ENCODE measurements around the gene ADARB2. TPM values are rescaled to one million over a fixed set of nuclear protein-coding genes. Genes with fewer than 3 reads are reported as not detected.

Gene ADARB2
- total and polyA plus RNA-seq, 4 donors, result 0.22 to 1.3 (median 0.55) TPM

- no peaks in the 10 kb centered on the region for H3K4me1 ChIP-seq (ENCODE audit: control insufficient read depth in 5 of 5, insufficient read depth in 5 of 5, low read length in 5 of 5)
- no peak for TF ChIP-seq CTCF (IDR thresholded peaks at IDR 0.05; ENCODE audit: control extremely low read depth, extremely low read depth)
- DNase-seq, result no peak
- peaks cover 0 to 2% (median 0%) of the 10 kb centered on the region in 4 donors for H3K9me3 ChIP-seq (ENCODE audit: control insufficient read depth in 4 of 4, insufficient read depth in 3 of 4, low read length in 3 of 4)
- no peak overlapping the region for H3K27ac ChIP-seq (ENCODE audit: low read depth in 1 of 2, low read length in 1 of 2)
- H3K4me3 ChIP-seq, result no peak overlapping the region
- peaks cover 0 to 2% (median 0%) of the 10 kb centered on the region in 3 donors for H3K27me3 ChIP-seq (ENCODE audit: control insufficient read depth in 3 of 3, insufficient read depth in 3 of 3, low read length in 2 of 3)
- no peaks in the 10 kb centered on the region for H3K36me3 ChIP-seq (ENCODE audit: control insufficient read depth in 4 of 4, insufficient read depth in 4 of 4, low read length in 4 of 4)
- no peak overlapping the region for H3K9ac ChIP-seq (ENCODE audit: insufficient read depth in 1 of 2, low read length in 2 of 2)
- 87 to 92% methylated on average over 11 of the region's 11 CpGs for WGBS, 2 donors
- no peak for ATAC-seq (ENCODE audit: insufficient read depth, low FRiP score)
These were observed 324.1 kb downstream of the ADARB2 start for GRCh38 chr10:1413256-1413655.

GRCh38 chr10:1412531-1413189 lies 324.7 kb downstream of the ADARB2 start:
- TF ChIP-seq CTCF (IDR thresholded peaks at IDR 0.05; ENCODE audit: control extremely low read depth, extremely low read depth), result no peak

GRCh38 chr10:1411956-1412355 lies 325.4 kb downstream of the ADARB2 start:
- Histone ChIP-seq H3K27me3 (ENCODE audit: control insufficient read depth in 3 of 3, insufficient read depth in 3 of 3, low read length in 2 of 3) (no peaks in the 10 kb centered on the region), H3K4me3 (no peak overlapping the region), H3K9me3 (ENCODE audit: control insufficient read depth in 4 of 4, insufficient read depth in 3 of 4, low read length in 3 of 4) (peaks cover 0 to 2% (median 0%) of the 10 kb centered on the region in 4 donors), H3K27ac (ENCODE audit: low read depth in 1 of 2, low read length in 1 of 2) (no peak overlapping the region), H3K36me3 (ENCODE audit: control insufficient read depth in 4 of 4, insufficient read depth in 4 of 4, low read length in 4 of 4) (no peaks in the 10 kb centered on the region), H3K9ac (ENCODE audit: insufficient read depth in 1 of 2, low read length in 2 of 2) (no peak overlapping the region), H3K4me1 (ENCODE audit: control insufficient read depth in 5 of 5, insufficient read depth in 5 of 5, low read length in 5 of 5) (no peaks in the 10 kb centered on the region)
- no peak for ATAC-seq (ENCODE audit: insufficient read depth, low FRiP score)
- DNase-seq, result peak; percentile 33 to 39 (median 35)
- 16 to 27% methylated on average over 17 of the region's 17 CpGs for WGBS, 2 donors
- TF ChIP-seq CTCF (IDR thresholded peaks at IDR 0.05; ENCODE audit: control extremely low read depth, extremely low read depth), result no peak

More at GRCh38 chr10:1412531-1413189, 324.7 kb downstream of the ADARB2 start:
- DNase-seq, result peak in 1 of 3 donors; percentile 2
- 78 to 79% methylated on average over 19 of the region's 19 CpGs for WGBS, 2 donors
- H3K4me1 ChIP-seq (ENCODE audit: control insufficient read depth in 5 of 5, insufficient read depth in 5 of 5, low read length in 5 of 5), result no peaks in the 10 kb centered on the region
- no peak for ATAC-seq (ENCODE audit: insufficient read depth, low FRiP score)
- H3K36me3 ChIP-seq (ENCODE audit: control insufficient read depth in 4 of 4, insufficient read depth in 4 of 4, low read length in 4 of 4), result no peaks in the 10 kb centered on the region
- H3K27ac ChIP-seq (ENCODE audit: low read depth in 1 of 2, low read length in 1 of 2), result no peak overlapping the region
- H3K27me3 ChIP-seq (ENCODE audit: control insufficient read depth in 3 of 3, insufficient read depth in 3 of 3, low read length in 2 of 3), result no peaks in the 10 kb centered on the region
- no peak overlapping the region for H3K4me3 ChIP-seq
- H3K9me3 ChIP-seq (ENCODE audit: control insufficient read depth in 4 of 4, insufficient read depth in 3 of 4, low read length in 3 of 4), result peaks cover 0 to 2% (median 0%) of the 10 kb centered on the region in 4 donors
- H3K9ac ChIP-seq (ENCODE audit: insufficient read depth in 1 of 2, low read length in 2 of 2), result no peak overlapping the region
